ENCODE results near the gene RBCK1. TPM values are rescaled to one million over a fixed set of nuclear protein-coding genes. Genes with fewer than 3 reads are reported as not detected.
"Not testable (repeated sequence)": the region's sequence is repeated elsewhere in the genome, so short reads cannot be mapped to it uniquely, and the experiment has no call there.

RBCK1 gene
- total RNA-seq, 1 donor from 2014 or later, result 97.6 TPM

GRCh38 chr20:387520-387919, 20.6 kb upstream of the RBCK1 start:
- H3K9me3 Mint-ChIP-seq (ENCODE audit: unreplicated experiment), result peaks cover 2% of the 10 kb centered on the region
- DNase-seq, result no peak
- no peak for TF ChIP-seq CTCF (IDR thresholded peaks at IDR 0.05; ENCODE audit: partially characterized antibody, unreplicated experiment)
- H3K4me1 Mint-ChIP-seq (ENCODE audit: low read depth, unreplicated experiment), result no peaks in the 10 kb centered on the region
- H3K4me3 Mint-ChIP-seq (ENCODE audit: unreplicated experiment), result no peak overlapping the region
- no peak overlapping the region for H3K27ac Mint-ChIP-seq (ENCODE audit: unreplicated experiment)
- H3K27me3 Mint-ChIP-seq (ENCODE audit: unreplicated experiment), result peaks cover 3% of the 10 kb centered on the region
- peaks cover 10% of the 10 kb centered on the region for H3K36me3 Mint-ChIP-seq (ENCODE audit: unreplicated experiment)

DNA sequence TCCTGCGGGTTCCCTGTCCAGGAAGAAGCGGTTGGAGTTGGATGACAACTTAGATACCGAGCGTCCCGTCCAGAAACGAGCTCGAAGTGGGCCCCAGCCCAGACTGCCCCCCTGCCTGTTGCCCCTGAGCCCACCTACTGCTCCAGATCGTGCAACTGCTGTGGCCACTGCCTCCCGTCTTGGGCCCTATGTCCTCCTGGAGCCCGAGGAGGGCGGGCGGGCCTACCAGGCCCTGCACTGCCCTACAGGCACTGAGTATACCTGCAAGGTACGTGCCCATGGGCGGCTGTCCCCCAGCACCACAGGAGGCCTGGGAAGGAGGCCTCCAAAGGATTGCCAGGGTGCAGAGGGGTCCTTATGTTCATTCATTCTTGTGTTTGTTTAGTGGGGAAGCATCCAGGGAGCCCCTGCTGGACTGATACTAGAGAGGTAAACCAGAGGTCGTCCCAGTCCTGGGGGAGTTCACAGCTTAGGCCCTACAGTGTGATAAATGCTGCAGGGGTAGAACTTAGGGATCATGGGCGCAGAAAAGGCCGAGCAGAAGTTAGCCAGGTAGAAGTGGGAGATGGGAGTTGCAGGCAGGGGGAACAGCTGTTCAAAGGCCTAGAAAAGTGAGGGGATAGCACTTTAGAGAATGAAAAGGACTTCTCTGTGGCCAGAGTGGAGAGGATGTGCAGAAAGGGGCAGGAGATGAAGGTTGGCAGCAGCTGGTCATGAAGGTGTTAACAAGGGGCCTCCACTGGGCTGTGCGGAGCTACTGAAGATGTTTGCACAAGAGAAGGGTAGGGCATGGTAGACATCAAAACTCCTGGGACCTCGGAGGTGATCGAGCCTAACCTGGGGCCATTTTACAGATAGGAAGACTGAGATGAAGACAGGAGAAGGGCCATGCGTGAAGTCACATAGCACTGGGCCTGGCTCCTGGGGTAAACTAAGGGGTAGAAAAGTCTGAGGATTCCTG, 19.8 kb upstream of the RBCK1 start:
- Mint-ChIP-seq H3K27ac (ENCODE audit: unreplicated experiment) (no peak overlapping the region), H3K4me3 (ENCODE audit: unreplicated experiment) (no peak overlapping the region), H3K9me3 (ENCODE audit: unreplicated experiment) (peaks cover 2% of the 10 kb centered on the region), H3K36me3 (ENCODE audit: unreplicated experiment) (peaks cover 10% of the 10 kb centered on the region), H3K27me3 (ENCODE audit: unreplicated experiment) (no peaks in the 10 kb centered on the region), H3K4me1 (ENCODE audit: low read depth, unreplicated experiment) (no peaks in the 10 kb centered on the region)
- TF ChIP-seq CTCF (IDR thresholded peaks at IDR 0.05; ENCODE audit: partially characterized antibody, unreplicated experiment), result no peak
- no peak for DNase-seq

GRCh38 chr20:389220-389619, 18.9 kb upstream of the RBCK1 start:
- Mint-ChIP-seq H3K27ac (ENCODE audit: unreplicated experiment) (no peak overlapping the region), H3K27me3 (ENCODE audit: unreplicated experiment) (no peaks in the 10 kb centered on the region), H3K9me3 (ENCODE audit: unreplicated experiment) (peaks cover 2% of the 10 kb centered on the region), H3K4me3 (ENCODE audit: unreplicated experiment) (no peak overlapping the region), H3K36me3 (ENCODE audit: unreplicated experiment) (peaks cover 10% of the 10 kb centered on the region), H3K4me1 (ENCODE audit: low read depth, unreplicated experiment) (no peaks in the 10 kb centered on the region)
- DNase-seq, result no peak
- TF ChIP-seq CTCF (IDR thresholded peaks at IDR 0.05; ENCODE audit: partially characterized antibody, unreplicated experiment), result no peak

- Mint-ChIP-seq H3K27ac (ENCODE audit: unreplicated experiment) (no peak overlapping the region), H3K4me1 (ENCODE audit: low read depth, unreplicated experiment) (no peaks in the 10 kb centered on the region), H3K36me3 (ENCODE audit: unreplicated experiment) (peaks cover 10% of the 10 kb centered on the region), H3K27me3 (ENCODE audit: unreplicated experiment) (no peaks in the 10 kb centered on the region), H3K9me3 (ENCODE audit: unreplicated experiment) (peaks cover 2% of the 10 kb centered on the region), H3K4me3 (ENCODE audit: unreplicated experiment) (no peak overlapping the region)
- no peak for DNase-seq
- TF ChIP-seq CTCF (IDR thresholded peaks at IDR 0.05; ENCODE audit: partially characterized antibody, unreplicated experiment), result no peak
Measured at GRCh38 chr20:391041-391711, 16.9 kb upstream of the RBCK1 start.

DNA sequence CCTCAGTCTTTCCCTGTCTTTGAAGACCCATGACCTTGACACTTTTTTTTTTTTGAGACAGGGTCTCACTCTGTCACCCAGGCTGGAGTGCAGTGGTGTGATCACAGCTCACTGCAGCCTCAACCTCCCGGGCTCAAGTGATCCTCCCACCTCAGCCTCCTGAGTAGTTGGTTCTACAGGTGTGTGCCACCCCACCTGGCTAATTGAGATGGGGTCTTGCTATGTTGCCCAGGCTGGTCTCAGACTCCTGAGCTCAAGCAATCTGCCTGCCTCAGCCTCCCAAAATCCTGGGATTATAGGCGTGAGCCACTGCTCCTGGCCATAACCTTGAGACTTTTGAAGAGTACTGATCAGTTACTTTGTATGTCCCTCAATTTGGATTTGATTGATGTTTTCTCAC, 14.8 kb upstream of the RBCK1 start:
- DNase-seq; H3K36me3 Mint-ChIP-seq (ENCODE audit: unreplicated experiment); H3K4me1 Mint-ChIP-seq (ENCODE audit: low read depth, unreplicated experiment); H3K4me3 Mint-ChIP-seq (ENCODE audit: unreplicated experiment); H3K9me3 Mint-ChIP-seq (ENCODE audit: unreplicated experiment); H3K27ac Mint-ChIP-seq (ENCODE audit: unreplicated experiment); H3K27me3 Mint-ChIP-seq (ENCODE audit: unreplicated experiment): not testable (repeated sequence)

Data from glutamatergic neuron (in vitro differentiated cells).